Measurements from ENCODE around the gene TMOD1.

Gene TMOD1

DNA sequence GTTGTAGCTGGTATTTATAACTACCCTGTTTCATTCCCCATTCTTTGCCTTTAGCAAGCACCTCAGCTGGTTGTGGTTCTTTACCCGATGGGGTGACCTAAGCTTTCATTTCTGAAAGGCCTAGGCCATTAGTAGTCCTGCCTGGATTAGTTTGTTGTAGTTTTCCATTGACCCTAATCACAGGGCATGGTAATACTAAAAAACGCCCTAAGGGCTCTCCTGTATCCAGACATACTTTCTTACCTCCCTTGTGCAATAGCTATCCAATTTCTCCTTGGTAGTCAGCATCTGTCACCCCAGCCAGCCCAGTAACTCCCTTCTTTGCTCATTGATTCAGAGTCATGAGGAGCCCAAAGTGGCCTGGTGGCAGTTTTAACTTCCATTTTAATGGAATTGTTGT is 24.0 kb downstream of the TMOD1 start:
- H3K9me3 ChIP-seq (ENCODE audit: low read length): no peaks in the 10 kb centered on the region
- no peak overlapping the region for H3K9ac ChIP-seq (ENCODE audit: low read length)
- H3F3A ChIP-seq (ENCODE audit: insufficient read depth, low read length): no peaks in the 10 kb centered on the region
- no peak overlapping the region for H3K4me2 ChIP-seq (ENCODE audit: low read length)
- no peak overlapping the region for H3K27ac ChIP-seq (ENCODE audit: low read depth, low read length, poor library complexity, severe bottlenecking)
- H4K20me1 ChIP-seq (ENCODE audit: insufficient read depth, low read length): no peaks in the 10 kb centered on the region
- H2AFZ ChIP-seq (ENCODE audit: low read length): no peak overlapping the region
- H3K9me2 ChIP-seq (ENCODE audit: low read depth, low read length): no peaks in the 10 kb centered on the region
- H3K4me1 ChIP-seq (ENCODE audit: insufficient read depth, low read length, severe bottlenecking): no peaks in the 10 kb centered on the region
- peaks cover 4% of the 10 kb centered on the region; the same call in 1 of the 2 replicates for H3K27me3 ChIP-seq (ENCODE audit: insufficient read depth, low read length)
- H3K36me3 ChIP-seq (ENCODE audit: insufficient read depth, low read length): no peaks in the 10 kb centered on the region
- H3K79me2 ChIP-seq (ENCODE audit: insufficient read depth, low read length): no peaks in the 10 kb centered on the region
- no peak overlapping the region for H3K4me3 ChIP-seq (ENCODE audit: low read depth, low read length, poor library complexity, severe bottlenecking)
- TF ChIP-seq, protein P1, sequence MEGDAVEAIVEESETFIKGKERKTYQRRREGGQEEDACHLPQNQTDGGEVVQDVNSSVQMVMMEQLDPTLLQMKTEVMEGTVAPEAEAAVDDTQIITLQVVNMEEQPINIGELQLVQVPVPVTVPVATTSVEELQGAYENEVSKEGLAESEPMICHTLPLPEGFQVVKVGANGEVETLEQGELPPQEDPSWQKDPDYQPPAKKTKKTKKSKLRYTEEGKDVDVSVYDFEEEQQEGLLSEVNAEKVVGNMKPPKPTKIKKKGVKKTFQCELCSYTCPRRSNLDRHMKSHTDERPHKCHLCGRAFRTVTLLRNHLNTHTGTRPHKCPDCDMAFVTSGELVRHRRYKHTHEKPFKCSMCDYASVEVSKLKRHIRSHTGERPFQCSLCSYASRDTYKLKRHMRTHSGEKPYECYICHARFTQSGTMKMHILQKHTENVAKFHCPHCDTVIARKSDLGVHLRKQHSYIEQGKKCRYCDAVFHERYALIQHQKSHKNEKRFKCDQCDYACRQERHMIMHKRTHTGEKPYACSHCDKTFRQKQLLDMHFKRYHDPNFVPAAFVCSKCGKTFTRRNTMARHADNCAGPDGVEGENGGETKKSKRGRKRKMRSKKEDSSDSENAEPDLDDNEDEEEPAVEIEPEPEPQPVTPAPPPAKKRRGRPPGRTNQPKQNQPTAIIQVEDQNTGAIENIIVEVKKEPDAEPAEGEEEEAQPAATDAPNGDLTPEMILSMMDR (IDR thresholded peaks at IDR 0.05; ENCODE audit: low read length): no peak
- TF ChIP-seq EZH2 (IDR thresholded peaks at IDR 0.05; ENCODE audit: borderline replicate concordance, low read length): no peak

DNA sequence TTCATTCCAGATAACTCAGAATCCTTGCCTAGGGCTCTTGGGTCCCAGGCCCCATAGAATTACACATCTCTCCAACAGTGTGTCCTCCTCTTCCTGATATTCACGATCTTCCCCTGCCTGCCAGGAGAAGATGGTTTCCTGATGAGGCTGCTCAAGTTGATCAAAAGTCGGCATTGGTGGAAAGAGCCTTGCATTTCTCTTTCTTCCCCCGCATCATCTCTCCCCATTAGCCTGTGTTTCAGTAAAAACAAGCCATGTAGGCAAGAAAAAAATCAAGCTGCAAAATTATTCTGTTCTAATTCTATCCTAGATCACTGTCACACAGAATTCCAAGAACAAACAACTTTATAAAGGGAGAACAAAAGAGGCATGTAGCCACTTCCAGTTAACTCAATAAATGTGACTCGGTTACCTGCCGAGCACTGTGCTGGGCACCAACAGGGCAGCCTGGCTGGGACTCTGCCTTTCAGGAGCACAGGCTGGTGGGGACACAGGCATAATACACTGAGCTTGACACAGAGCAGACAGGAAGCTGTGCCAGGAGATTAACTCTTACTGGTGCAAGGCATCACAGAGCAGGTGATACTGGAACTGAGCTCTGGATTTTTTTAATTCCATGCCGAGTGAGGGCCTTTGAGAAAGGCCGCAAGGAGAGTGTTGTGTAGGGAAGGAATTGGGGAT is 25.6 kb downstream of the TMOD1 start:
- H2AFZ ChIP-seq (ENCODE audit: low read length): no peak overlapping the region

DNA sequence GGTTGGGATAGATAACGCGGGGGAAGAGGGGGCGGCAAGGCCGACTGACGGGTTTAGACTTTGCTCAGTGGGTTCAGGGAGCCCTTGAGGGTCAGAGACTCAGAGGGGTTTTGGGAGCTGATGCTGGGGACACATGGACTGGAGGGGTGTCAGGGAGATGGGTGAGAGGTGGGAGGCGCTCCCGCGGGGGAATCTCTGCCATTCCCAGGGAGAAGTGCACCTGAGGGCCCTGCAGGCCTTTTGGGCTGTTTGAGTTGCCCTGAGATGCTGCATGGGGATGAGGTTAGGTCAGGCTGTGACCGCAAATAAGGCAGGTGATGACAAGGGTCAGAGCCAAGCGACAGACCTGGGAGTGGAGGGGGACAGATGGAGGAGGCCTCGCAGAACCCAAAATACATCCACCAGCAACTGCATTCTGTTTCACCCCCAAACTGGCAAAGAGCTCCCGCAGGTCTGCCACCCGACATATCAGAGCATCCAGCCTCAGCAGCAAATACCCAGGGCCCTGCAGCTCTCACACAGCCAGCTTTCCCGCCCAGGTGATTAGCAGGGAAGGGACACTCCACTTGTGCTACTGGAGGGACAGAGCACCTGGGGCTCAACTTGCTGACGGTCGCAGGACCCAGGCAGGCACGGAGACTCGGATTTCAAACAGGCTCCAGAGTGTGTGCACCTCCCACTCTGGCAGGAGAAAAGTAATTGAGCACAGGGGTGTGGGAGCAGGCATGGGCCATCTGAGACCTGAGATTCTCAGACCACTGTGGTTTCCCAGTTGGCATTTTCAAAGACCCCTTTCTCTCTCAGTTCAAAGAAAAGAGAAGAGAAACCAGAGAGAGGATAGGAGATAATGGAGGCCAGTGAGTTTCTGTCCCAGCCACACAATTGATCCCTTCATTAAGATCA is 26.4 kb downstream of the TMOD1 start:
- no peak overlapping the region for H3K27ac ChIP-seq (ENCODE audit: low read depth, low read length, poor library complexity, severe bottlenecking)
- no peak overlapping the region for H2AFZ ChIP-seq (ENCODE audit: low read length)
- H3F3A ChIP-seq (ENCODE audit: insufficient read depth, low read length): no peaks in the 10 kb centered on the region
- H3K9me2 ChIP-seq (ENCODE audit: low read depth, low read length): no peaks in the 10 kb centered on the region
- H3K27me3 ChIP-seq (ENCODE audit: insufficient read depth, low read length): peaks cover 4% of the 10 kb centered on the region; the same call in 1 of the 2 replicates
- no peaks in the 10 kb centered on the region for H3K36me3 ChIP-seq (ENCODE audit: insufficient read depth, low read length)
- H3K9ac ChIP-seq (ENCODE audit: low read length): no peak overlapping the region
- H3K4me3 ChIP-seq (ENCODE audit: low read depth, low read length, poor library complexity, severe bottlenecking): no peak overlapping the region
- H3K9me3 ChIP-seq (ENCODE audit: low read length): no peaks in the 10 kb centered on the region
- TF ChIP-seq EZH2 (IDR thresholded peaks at IDR 0.05; ENCODE audit: borderline replicate concordance, low read length): no peak
- TF ChIP-seq, protein P1 (IDR thresholded peaks at IDR 0.05; ENCODE audit: low read length): no peak
- H4K20me1 ChIP-seq (ENCODE audit: insufficient read depth, low read length): no peaks in the 10 kb centered on the region
- H3K4me1 ChIP-seq (ENCODE audit: insufficient read depth, low read length, severe bottlenecking): no peaks in the 10 kb centered on the region
- H3K79me2 ChIP-seq (ENCODE audit: insufficient read depth, low read length): no peaks in the 10 kb centered on the region
- no peak overlapping the region for H3K4me2 ChIP-seq (ENCODE audit: low read length)

More for the DNA sequence above, 25.6 kb downstream of the TMOD1 start:
- Histone ChIP-seq H3K27ac (ENCODE audit: low read depth, low read length, poor library complexity, severe bottlenecking) (no peak overlapping the region), H3K36me3 (ENCODE audit: insufficient read depth, low read length) (no peaks in the 10 kb centered on the region), H3K4me1 (ENCODE audit: insufficient read depth, low read length, severe bottlenecking) (no peaks in the 10 kb centered on the region), H3K9me3 (ENCODE audit: low read length) (no peaks in the 10 kb centered on the region), H4K20me1 (ENCODE audit: insufficient read depth, low read length) (no peaks in the 10 kb centered on the region), H3F3A (ENCODE audit: insufficient read depth, low read length) (no peaks in the 10 kb centered on the region), H3K79me2 (ENCODE audit: insufficient read depth, low read length) (no peaks in the 10 kb centered on the region), H3K4me2 (ENCODE audit: low read length) (no peak overlapping the region), H3K27me3 (ENCODE audit: insufficient read depth, low read length) (peaks cover 4% of the 10 kb centered on the region; the same call in 1 of the 2 replicates), H3K4me3 (ENCODE audit: low read depth, low read length, poor library complexity, severe bottlenecking) (no peak overlapping the region), H3K9me2 (ENCODE audit: low read depth, low read length) (no peaks in the 10 kb centered on the region), H3K9ac (ENCODE audit: low read length) (no peak overlapping the region)
- no peak for TF ChIP-seq EZH2 (IDR thresholded peaks at IDR 0.05; ENCODE audit: borderline replicate concordance, low read length)
